H1 (cell line): Measurements from ENCODE around the gene ARHGEF7. TPM values are rescaled to one million over a fixed set of nuclear protein-coding genes. Genes with fewer than 3 reads are reported as not detected.

Experiments
- CBX8 ChIP-seq: fragments of 300-800, 300-1000 bp; sonication (generic); IDR thresholded peaks from 2 replicates; pipeline ENCODE4 v1.7.1; 2016; ENCODE audit warnings: low read depth, low read length, borderline replicate concordance
- CREB1 ChIP-seq: IDR thresholded peaks from 2 replicates; pipeline ENCODE4 v1.6.1; 2012; ENCODE audit warnings: inconsistent platforms
- SIX5 ChIP-seq: IDR thresholded peaks from 2 replicates; pipeline ENCODE4 v1.6.1; 2011; ENCODE audit warnings: mild to moderate bottlenecking, low read depth, low read length
- SRF ChIP-seq: IDR thresholded peaks from 2 replicates; pipeline ENCODE4 v1.6.1; 2011; ENCODE audit warnings: mild to moderate bottlenecking, low read depth, low read length, moderate library complexity
- YY1 ChIP-seq: IDR thresholded peaks from 2 replicates; pipeline ENCODE4 v1.6.1; 2011; ENCODE audit warnings: low read depth, mild to moderate bottlenecking, low read length
- polyA plus RNA-seq, 7 experiments: library from polyadenylated mRNA; depleted of rRNA in 3 of 7; stranded (reverse) in 5 of 7; unstranded in 2 of 7; fragments of >200 nt in 5 of 7; fragments of 200-250 nt in 2 of 7; gene quantifications; 1 replicate in 5 of 7; 2 replicates in 1 of 7; 4 replicates in 1 of 7; pipeline versions ENCODE4 v1.2.1 to v1.2.3, GENCODE V29; 2011 to 2013; ENCODE audit warnings: missing spikeins in 2 of 7, mixed read lengths in 2 of 7
- total RNA-seq: library from RNA; stranded (reverse); fragmentation: NEBNext Ultra II Directional; extraction: Animal tissue kit (Norgen Biotek cat#: 25700); gene quantifications from 2 replicates; pipeline ENCODE4 v1.2.1, GENCODE V29; 2021

Gene ARHGEF7
- total and polyA plus RNA-seq, 2 of the 8 experiments (the other 6 are each of a cell fraction or from before 2014, with no cell fraction given), result 26.2 to 56.5 TPM

GRCh38 chr13:111117961-111118360 lies 2.9 kb downstream of the ARHGEF7 start (continued):
- TF ChIP-seq SRF (no peak), SIX5 (no peak), YY1 (no peak), CREB1 (no peak), CBX8 (no peak)
